ENCODE data around the gene TACC2. TPM values are rescaled to one million over a fixed set of nuclear protein-coding genes. Genes with fewer than 3 reads are reported as not detected.
"Not testable (repeated sequence)": the region's sequence is repeated elsewhere in the genome, so short reads cannot be mapped to it uniquely, and the experiment has no call there.

The TACC2 gene
- total and polyA plus RNA-seq, 5 donors from 2014 or later, result not detected

GRCh38 chr10:121990015-121990677, 1.2 kb downstream of the TACC2 start:
- Mint-ChIP-seq H3K27ac (no peak overlapping the region), H3K4me3 (no peak overlapping the region), H3K9me3 (peaks cover 0 to 13% (median 0%) of the 10 kb centered on the region in 7 donors), H3K36me3 (no peaks in the 10 kb centered on the region), H3K27me3 (peaks cover 15% of the 10 kb centered on the region), H3K4me1 (peaks cover 0 to 7% (median 0%) of the 10 kb centered on the region in 4 donors)
- Histone ChIP-seq H3K4me1 (ENCODE audit: control insufficient read depth, insufficient read depth, low read length, poor library complexity, severe bottlenecking) (no peaks in the 10 kb centered on the region), H3K4me3 (ENCODE audit: low read depth, low read length) (no peak overlapping the region), H3K36me3 (ENCODE audit: control insufficient read depth, insufficient read depth, low read length) (no peaks in the 10 kb centered on the region), H3K27ac (ENCODE audit: insufficient read depth, low read length, poor library complexity, severe bottlenecking) (no peak overlapping the region), H3K9me3 (ENCODE audit: control insufficient read depth in 2 of 2, low read length in 2 of 2) (no peaks in the 10 kb centered on the region), H3K27me3 (ENCODE audit: control insufficient read depth, insufficient read depth, low read length) (no peaks in the 10 kb centered on the region)
- ATAC-seq (ENCODE audit: low read depth in 2 of 2) (no peak), DNase-seq (no peak)

GRCh38 chr10:121991727-121992126, 2.8 kb downstream of the TACC2 start:
- H3K9me3 Mint-ChIP-seq; H3K4me3 ChIP-seq (ENCODE audit: low read depth, low read length); H3K27ac ChIP-seq (ENCODE audit: insufficient read depth, low read length, poor library complexity, severe bottlenecking); H3K36me3 ChIP-seq (ENCODE audit: control insufficient read depth, insufficient read depth, low read length); H3K4me3 Mint-ChIP-seq; H3K4me1 Mint-ChIP-seq; H3K36me3 Mint-ChIP-seq; DNase-seq; H3K4me1 ChIP-seq (ENCODE audit: control insufficient read depth, insufficient read depth, low read length, poor library complexity, severe bottlenecking); H3K9me3 ChIP-seq (ENCODE audit: control insufficient read depth in 2 of 2, low read length in 2 of 2); H3K27me3 ChIP-seq (ENCODE audit: control insufficient read depth, insufficient read depth, low read length); H3K27ac Mint-ChIP-seq; ATAC-seq (ENCODE audit: low read depth in 2 of 2): not testable (repeated sequence)
- peaks cover 16% of the 10 kb centered on the region for H3K27me3 Mint-ChIP-seq

DNA sequence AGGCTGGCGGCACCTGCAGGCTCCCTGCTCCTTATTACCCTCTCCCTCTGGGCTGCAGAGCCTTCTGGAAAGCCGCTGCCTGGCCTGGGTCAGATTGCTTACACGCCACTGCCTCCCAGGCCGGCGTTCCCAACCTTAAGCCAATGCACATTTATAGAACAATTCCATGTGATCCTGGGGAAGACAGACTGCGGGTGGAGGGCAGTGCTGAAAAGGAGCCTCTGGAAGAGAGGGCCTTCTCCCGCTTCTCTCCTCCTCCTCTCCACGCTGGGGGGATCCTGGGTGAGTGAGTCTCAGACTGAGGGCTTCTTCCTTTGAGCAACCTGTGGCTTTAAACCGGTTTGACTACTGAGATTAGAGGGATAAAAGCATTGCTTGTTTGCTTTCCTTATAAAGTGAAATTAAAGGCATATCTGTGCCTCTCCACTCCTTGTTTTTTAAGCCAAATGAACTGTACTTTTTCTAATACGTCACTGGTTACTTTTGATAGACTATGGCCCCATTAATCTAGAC, 5.5 kb downstream of the TACC2 start:
- Mint-ChIP-seq H3K27ac (no peak overlapping the region), H3K4me3 (no peak overlapping the region), H3K4me1 (peaks cover 0 to 7% (median 0%) of the 10 kb centered on the region in 4 donors), H3K36me3 (no peaks in the 10 kb centered on the region), H3K9me3 (peaks cover 0 to 2% (median 0%) of the 10 kb centered on the region in 7 donors), H3K27me3 (peaks cover 21% of the 10 kb centered on the region)
- Histone ChIP-seq H3K27me3 (ENCODE audit: control insufficient read depth, insufficient read depth, low read length) (peaks cover 2% of the 10 kb centered on the region), H3K27ac (ENCODE audit: insufficient read depth, low read length, poor library complexity, severe bottlenecking) (no peak overlapping the region), H3K36me3 (ENCODE audit: control insufficient read depth, insufficient read depth, low read length) (no peaks in the 10 kb centered on the region), H3K4me1 (ENCODE audit: control insufficient read depth, insufficient read depth, low read length, poor library complexity, severe bottlenecking) (no peaks in the 10 kb centered on the region), H3K9me3 (ENCODE audit: control insufficient read depth in 2 of 2, low read length in 2 of 2) (no peaks in the 10 kb centered on the region), H3K4me3 (ENCODE audit: low read depth, low read length) (no peak overlapping the region)
- ATAC-seq (ENCODE audit: low read depth in 2 of 2) (no peak), DNase-seq (no peak)

DNA sequence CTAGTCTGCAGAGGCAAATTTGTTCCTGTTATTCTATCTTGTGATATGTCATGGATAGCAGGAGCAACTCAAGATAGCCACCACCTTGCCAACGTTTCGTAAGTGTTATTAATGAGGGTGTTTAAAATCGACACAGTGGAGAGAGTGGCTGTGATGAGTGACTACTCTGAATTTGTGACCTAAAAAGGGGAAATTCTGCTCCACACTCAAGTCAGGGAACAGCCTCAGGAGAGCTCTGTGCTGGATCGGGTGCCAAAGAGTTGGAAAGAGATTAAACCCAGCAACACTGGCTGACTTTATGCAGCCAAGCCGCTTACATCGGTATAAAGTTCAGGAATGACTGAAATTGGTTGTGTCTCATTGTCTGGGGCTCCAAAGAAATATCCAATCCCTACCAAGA, 9.5 kb downstream of the TACC2 start:
- H3K4me1 Mint-ChIP-seq, result no peaks in the 10 kb centered on the region
- H3K27me3 Mint-ChIP-seq, result peaks cover 24% of the 10 kb centered on the region
- Histone ChIP-seq H3K4me1 (ENCODE audit: control insufficient read depth, insufficient read depth, low read length, poor library complexity, severe bottlenecking) (no peaks in the 10 kb centered on the region), H3K27me3 (ENCODE audit: control insufficient read depth, insufficient read depth, low read length) (peaks cover 2% of the 10 kb centered on the region), H3K27ac (ENCODE audit: insufficient read depth, low read length, poor library complexity, severe bottlenecking) (no peak overlapping the region), H3K36me3 (ENCODE audit: control insufficient read depth, insufficient read depth, low read length) (no peaks in the 10 kb centered on the region), H3K4me3 (ENCODE audit: low read depth, low read length) (no peak overlapping the region), H3K9me3 (ENCODE audit: control insufficient read depth in 2 of 2, low read length in 2 of 2) (peaks cover 0 to 9% of the 10 kb centered on the region in 2 experiments)
- H3K27ac Mint-ChIP-seq, result no peak overlapping the region
- no peak for ATAC-seq (ENCODE audit: low read depth in 2 of 2)
- H3K9me3 Mint-ChIP-seq, result peaks cover 3 to 25% (median 9%) of the 10 kb centered on the region in 7 donors
- no peak for DNase-seq
- H3K36me3 Mint-ChIP-seq, result no peaks in the 10 kb centered on the region
- H3K4me3 Mint-ChIP-seq, result no peak overlapping the region

- H3K36me3 Mint-ChIP-seq, result no peaks in the 10 kb centered on the region
- no peak overlapping the region for H3K4me3 ChIP-seq (ENCODE audit: low read depth, low read length)
- DNase-seq, result no peak
Measured at GRCh38 chr10:121999301-121999700, 10.3 kb downstream of the TACC2 start.

GRCh38 chr10:122001698-122002097, 12.7 kb downstream of the TACC2 start:
- ATAC-seq (ENCODE audit: low read depth in 2 of 2) (no peak), DNase-seq (no peak)
- Mint-ChIP-seq H3K27me3 (peaks cover 12% of the 10 kb centered on the region), H3K36me3 (no peaks in the 10 kb centered on the region), H3K4me3 (no peak overlapping the region), H3K27ac (no peak overlapping the region), H3K9me3 (peaks cover 3 to 28% (median 9%) of the 10 kb centered on the region in 7 donors), H3K4me1 (no peaks in the 10 kb centered on the region)
- H3K9me3 ChIP-seq (ENCODE audit: control insufficient read depth in 2 of 2, low read length in 2 of 2), result peaks cover 0 to 9% of the 10 kb centered on the region in 2 experiments
- H3K27ac ChIP-seq (ENCODE audit: insufficient read depth, low read length, poor library complexity, severe bottlenecking), result no peak overlapping the region
- no peaks in the 10 kb centered on the region for H3K4me1 ChIP-seq (ENCODE audit: control insufficient read depth, insufficient read depth, low read length, poor library complexity, severe bottlenecking)
- no peaks in the 10 kb centered on the region for H3K36me3 ChIP-seq (ENCODE audit: control insufficient read depth, insufficient read depth, low read length)
- H3K4me3 ChIP-seq (ENCODE audit: low read depth, low read length), result no peak overlapping the region
- H3K27me3 ChIP-seq (ENCODE audit: control insufficient read depth, insufficient read depth, low read length), result no peaks in the 10 kb centered on the region

More at GRCh38 chr10:121999301-121999700, 10.3 kb downstream of the TACC2 start:
- Histone ChIP-seq H3K27me3 (ENCODE audit: control insufficient read depth, insufficient read depth, low read length) (peaks cover 2% of the 10 kb centered on the region), H3K36me3 (ENCODE audit: control insufficient read depth, insufficient read depth, low read length) (no peaks in the 10 kb centered on the region), H3K27ac (ENCODE audit: insufficient read depth, low read length, poor library complexity, severe bottlenecking) (no peak overlapping the region), H3K9me3 (ENCODE audit: control insufficient read depth in 2 of 2, low read length in 2 of 2) (peaks cover 0 to 9% of the 10 kb centered on the region in 2 experiments), H3K4me1 (ENCODE audit: control insufficient read depth, insufficient read depth, low read length, poor library complexity, severe bottlenecking) (no peaks in the 10 kb centered on the region)
- H3K4me1 Mint-ChIP-seq, result no peaks in the 10 kb centered on the region
- ATAC-seq (ENCODE audit: low read depth in 2 of 2), result no peak
- no peak overlapping the region for H3K27ac Mint-ChIP-seq
- no peak overlapping the region for H3K4me3 Mint-ChIP-seq
- H3K27me3 Mint-ChIP-seq, result peaks cover 16% of the 10 kb centered on the region
- H3K9me3 Mint-ChIP-seq, result peaks cover 3 to 26% (median 9%) of the 10 kb centered on the region in 7 donors

DNA sequence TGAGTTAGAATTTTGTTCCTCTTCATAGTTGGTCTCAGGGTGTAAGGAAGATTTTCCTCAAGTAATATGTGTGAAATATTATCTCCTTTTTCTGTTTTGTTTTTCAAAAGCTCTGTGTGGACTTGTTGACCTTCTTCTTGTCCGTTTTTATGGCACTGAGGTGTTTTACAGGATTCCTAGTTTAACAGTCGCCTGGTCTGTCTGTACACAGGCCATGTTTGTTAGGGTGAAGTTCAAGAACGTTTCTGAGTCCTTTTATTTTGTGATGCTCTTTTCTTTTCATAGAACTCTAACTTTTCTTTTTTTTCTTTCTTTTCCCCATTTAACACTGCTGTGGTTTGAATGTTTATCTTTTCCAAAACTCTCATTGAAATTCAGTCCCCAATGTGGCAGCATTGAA, 18.5 kb downstream of the TACC2 start:
- Mint-ChIP-seq H3K27me3 (peaks cover 7% of the 10 kb centered on the region), H3K4me3 (no peak overlapping the region), H3K36me3 (no peaks in the 10 kb centered on the region), H3K27ac (no peak overlapping the region), H3K9me3 (peaks cover 0 to 13% (median 3%) of the 10 kb centered on the region in 7 donors), H3K4me1 (peaks cover 0 to 3% (median 0%) of the 10 kb centered on the region in 4 donors)
- Histone ChIP-seq H3K4me3 (ENCODE audit: low read depth, low read length) (no peak overlapping the region), H3K36me3 (ENCODE audit: control insufficient read depth, insufficient read depth, low read length) (no peaks in the 10 kb centered on the region), H3K9me3 (ENCODE audit: control insufficient read depth in 2 of 2, low read length in 2 of 2) (no peaks in the 10 kb centered on the region), H3K27me3 (ENCODE audit: control insufficient read depth, insufficient read depth, low read length) (no peaks in the 10 kb centered on the region), H3K27ac (ENCODE audit: insufficient read depth, low read length, poor library complexity, severe bottlenecking) (no peak overlapping the region), H3K4me1 (ENCODE audit: control insufficient read depth, insufficient read depth, low read length, poor library complexity, severe bottlenecking) (no peaks in the 10 kb centered on the region)
- no peak for ATAC-seq (ENCODE audit: low read depth in 2 of 2)
- DNase-seq, result no peak
